PC-3 (cell line): ENCODE data around the gene LAMA3. TPM values are rescaled to one million over a fixed set of nuclear protein-coding genes. Genes with fewer than 3 reads are reported as not detected.

Experiments
- ATAC-seq: fragments of 200-7000 bp; cut with Tn5 transposase; 2 replicates; pipeline ENCODE4 v1.9.1; 2020; ENCODE audit warnings: mild to moderate bottlenecking, moderate library complexity
- BruUV-seq: library from RNA; stranded (reverse); fragments of 400-500 nt; replicated peaks from 2 replicates; lab custom pipeline; 2021; lab: Mats Ljungman, UMichigan
- CTCF ChIA-PET: fragments of 300-600 bp; sonication (Branson Sonifier 250); formaldehyde crosslinking; loops from one replicate; lab custom pipeline; 2022; ENCODE audit warnings: antibody characterized with exemption; lab: Charles Lee
- POLR2A ChIA-PET: fragments of 300-600 bp; sonication (Branson Sonifier 250); formaldehyde crosslinking; loops from one replicate; lab custom pipeline; 2022; ENCODE audit warnings: antibody characterized with exemption; ENCODE audit not compliant: unreplicated experiment; lab: Charles Lee
- DNase-seq: peaks from one replicate; pipeline ENCODE4 v3.0.0-alpha.2; 2015
- H2AFZ ChIP-seq: fragments of 300-600 bp; sonication (generic); 2 replicates; pipeline ENCODE4 v1.6.0; 2016; ENCODE audit warnings: antibody characterized with exemption, low read length
- H3F3A ChIP-seq: fragments of 300-600 bp; sonication (generic); one replicate; pipeline ENCODE4 v1.6.0; 2017; ENCODE audit warnings: antibody characterized with exemption, low read length, control low read depth, mild to moderate bottlenecking; ENCODE audit not compliant: unreplicated experiment
- H3K27ac ChIP-seq: fragments of 300-600 bp; sonication (generic); 2 replicates; pipeline ENCODE4 v1.5.1; 2016; ENCODE audit warnings: mild to moderate bottlenecking, low read length
- H3K27me3 ChIP-seq: fragments of 300-600 bp; sonication (generic); 2 replicates; pipeline ENCODE4 v1.6.1; 2016; ENCODE audit warnings: low read length, mixed read lengths
- H3K36me3 ChIP-seq: fragments of 300-600 bp; sonication (generic); 2 replicates; pipeline ENCODE4 v1.6.1; 2016; ENCODE audit warnings: low read depth, mixed run types, low read length, mixed read lengths
- H3K4me1 ChIP-seq: fragments of 300-600 bp; sonication (generic); 2 replicates; pipeline ENCODE4 v1.5.1; 2016; ENCODE audit warnings: low read length; ENCODE audit not compliant: insufficient read depth
- H3K4me2 ChIP-seq: fragments of 300-600 bp; sonication (generic); 2 replicates; pipeline ENCODE4 v1.6.0; 2016; ENCODE audit warnings: low read length
- H3K4me3 ChIP-seq: fragments of 300-600 bp; sonication (generic); 2 replicates; pipeline ENCODE4 v1.5.1; 2016; ENCODE audit warnings: mild to moderate bottlenecking, low read length, mixed read lengths
- H3K79me2 ChIP-seq: fragments of 300-600 bp; sonication (generic); 2 replicates; pipeline ENCODE4 v1.6.1; 2017; ENCODE audit warnings: low read length, mixed read lengths
- H3K9ac ChIP-seq: fragments of 300-600 bp; sonication (generic); 2 replicates; pipeline ENCODE4 v1.6.0; 2016; ENCODE audit warnings: mild to moderate bottlenecking, low read length
- H3K9me2 ChIP-seq: fragments of 300-600 bp; sonication (generic); replicated peaks from 2 replicates; pipeline ENCODE4 v1.6.1; 2016; ENCODE audit warnings: mixed run types, low read length, mixed read lengths
- H3K9me3 ChIP-seq: fragments of 300-600 bp; sonication (generic); 2 replicates; pipeline ENCODE4 v1.6.1; 2016; ENCODE audit warnings: low read length, mixed read lengths
- H4K20me1 ChIP-seq: fragments of 300-600 bp; sonication (generic); 2 replicates; pipeline ENCODE4 v1.6.1; 2016; ENCODE audit warnings: low read length, mixed read lengths
- EZH2 ChIP-seq: fragments of 300-600 bp; sonication (generic); IDR thresholded peaks from one replicate; pipeline ENCODE4 v1.6.1; 2017; ENCODE audit warnings: antibody characterized with exemption, mild to moderate bottlenecking, low read length; ENCODE audit not compliant: unreplicated experiment
- EZH2phosphoT487 ChIP-seq: fragments of 300-600 bp; sonication (generic); IDR thresholded peaks from 2 replicates; pipeline ENCODE4 v1.6.1; 2018; ENCODE audit warnings: mild to moderate bottlenecking, antibody characterized with exemption, low read length, borderline replicate concordance
- intact Hi-C: fragments of 100-400 bp; cut with micrococcal nuclease; formaldehyde crosslinking; loops from 2 replicates; pipeline ENCODE4 v1.9.0; 2023
- total RNA-seq: library from RNA; depleted of rRNA; stranded (reverse); fragments of >200 nt; gene quantifications from 2 replicates; pipeline ENCODE4 v1.2.3, GENCODE V29; 2014
- TF ChIP-seq, protein P1 (sequence below): fragments of 300-600 bp; sonication (generic); conservative IDR thresholded peaks from 2 replicates; pipeline ENCODE4 v1.5.1; 2017; ENCODE audit warnings: antibody characterized with exemption, low read depth, mild to moderate bottlenecking, low read length

Gene LAMA3
- total RNA-seq, 1 experiment from 2014 or later = 224 TPM

DNA sequence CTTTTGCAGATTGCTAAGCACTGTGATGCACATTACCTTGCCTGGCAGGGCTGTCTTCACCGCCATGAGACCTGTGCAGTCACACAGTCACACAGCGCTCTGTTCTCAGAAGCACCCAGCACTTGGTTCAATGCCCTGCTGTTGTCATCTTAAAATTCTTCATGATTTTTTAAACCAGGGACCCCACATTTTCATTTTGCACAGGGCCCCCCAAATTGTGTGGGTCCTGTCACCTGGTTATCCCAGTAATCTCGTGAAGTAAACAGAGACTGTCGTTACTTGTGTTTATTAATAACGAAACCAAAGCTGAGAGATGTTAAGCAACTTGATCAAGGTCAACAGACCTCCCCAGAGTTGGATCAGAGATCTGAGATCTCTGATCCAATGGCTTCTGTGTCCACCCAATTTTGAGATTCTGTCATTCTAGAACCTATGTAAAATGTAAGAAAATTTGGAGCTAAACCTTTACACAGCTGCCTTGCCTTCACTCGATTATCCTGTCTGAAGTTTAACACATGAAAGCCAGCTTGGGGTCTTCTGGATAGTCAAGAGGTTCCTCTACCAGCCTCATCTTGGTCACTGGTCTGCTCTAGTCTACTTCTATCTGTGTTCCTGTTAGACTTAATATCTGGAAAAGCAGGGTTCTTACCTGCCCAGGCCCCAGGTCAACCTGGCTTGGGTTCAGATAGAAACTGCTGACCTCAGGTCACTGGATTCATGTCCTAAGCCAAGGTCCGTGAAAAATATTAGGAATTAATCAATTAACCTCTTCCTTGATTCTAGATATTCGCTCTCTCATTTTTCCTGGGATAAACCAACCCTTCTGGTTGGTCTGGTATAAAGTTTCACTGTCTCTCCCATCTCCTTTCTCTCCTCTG, 311.6 kb downstream of the LAMA3 start:
- ATAC-seq (no peak), DNase-seq (no peak)
- Histone ChIP-seq H3K79me2 (no peaks in the 10 kb centered on the region), H3K9ac (no peak overlapping the region), H3K36me3 (no peaks in the 10 kb centered on the region), H3F3A (no peaks in the 10 kb centered on the region), H3K4me3 (no peak overlapping the region), H4K20me1 (no peaks in the 10 kb centered on the region), H3K27me3 (no peaks in the 10 kb centered on the region), H2AFZ (no peak overlapping the region), H3K27ac (no peak overlapping the region), H3K9me2 (no peaks in the 10 kb centered on the region), H3K4me2 (no peak overlapping the region), H3K4me1 (peaks cover 21% of the 10 kb centered on the region), H3K9me3 (no peaks in the 10 kb centered on the region)
- intact Hi-C loops = no loop called here
- BruUV-seq = no TSS peak
- CTCF ChIA-PET = no interaction called here
- POLR2A ChIA-PET = no interaction called here
- TF ChIP-seq EZH2phosphoT487 (no peak), EZH2 (no peak)
- TF ChIP-seq, protein P1, sequence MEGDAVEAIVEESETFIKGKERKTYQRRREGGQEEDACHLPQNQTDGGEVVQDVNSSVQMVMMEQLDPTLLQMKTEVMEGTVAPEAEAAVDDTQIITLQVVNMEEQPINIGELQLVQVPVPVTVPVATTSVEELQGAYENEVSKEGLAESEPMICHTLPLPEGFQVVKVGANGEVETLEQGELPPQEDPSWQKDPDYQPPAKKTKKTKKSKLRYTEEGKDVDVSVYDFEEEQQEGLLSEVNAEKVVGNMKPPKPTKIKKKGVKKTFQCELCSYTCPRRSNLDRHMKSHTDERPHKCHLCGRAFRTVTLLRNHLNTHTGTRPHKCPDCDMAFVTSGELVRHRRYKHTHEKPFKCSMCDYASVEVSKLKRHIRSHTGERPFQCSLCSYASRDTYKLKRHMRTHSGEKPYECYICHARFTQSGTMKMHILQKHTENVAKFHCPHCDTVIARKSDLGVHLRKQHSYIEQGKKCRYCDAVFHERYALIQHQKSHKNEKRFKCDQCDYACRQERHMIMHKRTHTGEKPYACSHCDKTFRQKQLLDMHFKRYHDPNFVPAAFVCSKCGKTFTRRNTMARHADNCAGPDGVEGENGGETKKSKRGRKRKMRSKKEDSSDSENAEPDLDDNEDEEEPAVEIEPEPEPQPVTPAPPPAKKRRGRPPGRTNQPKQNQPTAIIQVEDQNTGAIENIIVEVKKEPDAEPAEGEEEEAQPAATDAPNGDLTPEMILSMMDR = no peak

- BruUV-seq = no TSS peak
- peaks cover 17% of the 10 kb centered on the region for H3K4me1 ChIP-seq
- ChIA-PET CTCF (no interaction called here), POLR2A (no interaction called here)
- H3F3A ChIP-seq = no peaks in the 10 kb centered on the region
- no peak overlapping the region for H3K27ac ChIP-seq
- no peaks in the 10 kb centered on the region for H3K9me3 ChIP-seq
- intact Hi-C loops = no loop called here
- H3K4me3 ChIP-seq = no peak overlapping the region
- H3K9ac ChIP-seq = no peak overlapping the region
- DNase-seq (no peak), ATAC-seq (no peak)
- H3K9me2 ChIP-seq = no peaks in the 10 kb centered on the region
- H3K79me2 ChIP-seq = no peaks in the 10 kb centered on the region
- no peak for TF ChIP-seq EZH2
- no peak for TF ChIP-seq EZH2phosphoT487
- TF ChIP-seq, protein P1 = 0 out of 2 replicates have a peak, but pooled peaks have one; percentile 14
- no peak overlapping the region for H3K4me2 ChIP-seq
- no peaks in the 10 kb centered on the region for H3K36me3 ChIP-seq
- no peak overlapping the region for H2AFZ ChIP-seq
- H3K27me3 ChIP-seq = no peaks in the 10 kb centered on the region
- H4K20me1 ChIP-seq = no peaks in the 10 kb centered on the region
These were observed 313.2 kb downstream of the LAMA3 start for GRCh38 chr18:24002479-24002878.

DNA sequence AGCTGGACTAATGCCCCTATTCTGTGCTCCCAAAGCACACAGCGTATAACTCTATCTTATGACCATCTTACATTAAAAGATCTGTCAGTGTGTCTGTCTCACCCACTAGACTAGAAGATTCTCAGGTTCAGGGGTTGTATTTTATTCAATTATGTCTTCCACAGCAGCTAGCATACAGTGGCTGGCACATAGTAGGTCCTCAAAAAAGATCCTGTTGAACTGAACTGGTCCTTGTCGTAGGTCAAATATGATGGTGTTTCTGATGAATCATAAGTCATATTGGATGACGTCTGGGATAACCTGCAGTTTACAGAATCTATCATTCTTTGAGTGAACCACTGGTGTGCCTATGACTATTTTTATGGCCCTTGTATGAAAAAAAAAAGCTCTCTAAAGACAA, 314.0 kb downstream of the LAMA3 start:
- no peaks in the 10 kb centered on the region for H3K9me2 ChIP-seq
- H4K20me1 ChIP-seq = no peaks in the 10 kb centered on the region
- no peaks in the 10 kb centered on the region for H3K36me3 ChIP-seq
- no peak for ATAC-seq
- POLR2A ChIA-PET = no interaction called here
- CTCF ChIA-PET = no interaction called here
- no peaks in the 10 kb centered on the region for H3K9me3 ChIP-seq
- H3K79me2 ChIP-seq = no peaks in the 10 kb centered on the region
- no peak overlapping the region for H3K27ac ChIP-seq
- H3K4me1 ChIP-seq = peaks cover 9% of the 10 kb centered on the region
- H3K4me2 ChIP-seq = no peak overlapping the region
- intact Hi-C loops = no loop called here
- no peak overlapping the region for H3K9ac ChIP-seq
- no peak overlapping the region for H3K4me3 ChIP-seq
- no TSS peak for BruUV-seq
- no peaks in the 10 kb centered on the region for H3K27me3 ChIP-seq
- no peak for DNase-seq
- no peak overlapping the region for H2AFZ ChIP-seq
- no peaks in the 10 kb centered on the region for H3F3A ChIP-seq
- TF ChIP-seq EZH2phosphoT487 = no peak
- TF ChIP-seq, protein P1 = no peak
- no peak for TF ChIP-seq EZH2
